Endothelial cell of umbilical vein (primary cell): ENCODE measurements around the gene RAB40B.

Experiments used
- EZH2 ChIP-seq: IDR thresholded peaks from 2 replicates; pipeline ENCODE4 v1.6.1; 2012; ENCODE audit warnings: borderline replicate concordance, low read depth, mild to moderate bottlenecking, moderate library complexity, low read length, inconsistent platforms; ENCODE audit not compliant: severe bottlenecking
- POLR2A ChIP-seq: IDR thresholded peaks from 2 replicates; pipeline ENCODE4 v1.6.1; 2012; ENCODE audit warnings: low read depth, mild to moderate bottlenecking, control low read depth, low read length

GRCh38 chr17:82705756-82706155, 7.3 kb upstream of the RAB40B start:
- TF ChIP-seq EZH2 (no peak), POLR2A (no peak)
